ENCODE data around the gene EPHA3.

DNA sequence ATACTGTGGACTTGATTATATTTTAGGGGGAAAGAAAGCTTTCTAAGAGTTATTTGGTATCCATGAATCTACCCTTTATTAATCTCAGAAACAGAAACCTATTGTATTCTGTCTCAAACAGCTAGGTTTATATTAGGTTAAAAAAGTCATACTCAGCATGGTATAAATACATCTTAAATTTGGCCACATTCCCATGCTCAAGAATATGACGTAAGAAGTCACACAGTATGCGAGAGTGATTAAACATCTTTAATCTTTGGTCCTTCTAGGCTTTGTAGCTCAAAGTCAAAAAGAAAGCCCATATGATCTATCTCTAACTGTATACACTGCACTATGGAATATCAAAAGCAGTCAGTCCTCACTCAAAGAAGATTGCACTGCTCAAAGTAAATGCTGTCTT is 131.4 kb downstream of the EPHA3 start:
- TF ChIP-seq, protein P1, sequence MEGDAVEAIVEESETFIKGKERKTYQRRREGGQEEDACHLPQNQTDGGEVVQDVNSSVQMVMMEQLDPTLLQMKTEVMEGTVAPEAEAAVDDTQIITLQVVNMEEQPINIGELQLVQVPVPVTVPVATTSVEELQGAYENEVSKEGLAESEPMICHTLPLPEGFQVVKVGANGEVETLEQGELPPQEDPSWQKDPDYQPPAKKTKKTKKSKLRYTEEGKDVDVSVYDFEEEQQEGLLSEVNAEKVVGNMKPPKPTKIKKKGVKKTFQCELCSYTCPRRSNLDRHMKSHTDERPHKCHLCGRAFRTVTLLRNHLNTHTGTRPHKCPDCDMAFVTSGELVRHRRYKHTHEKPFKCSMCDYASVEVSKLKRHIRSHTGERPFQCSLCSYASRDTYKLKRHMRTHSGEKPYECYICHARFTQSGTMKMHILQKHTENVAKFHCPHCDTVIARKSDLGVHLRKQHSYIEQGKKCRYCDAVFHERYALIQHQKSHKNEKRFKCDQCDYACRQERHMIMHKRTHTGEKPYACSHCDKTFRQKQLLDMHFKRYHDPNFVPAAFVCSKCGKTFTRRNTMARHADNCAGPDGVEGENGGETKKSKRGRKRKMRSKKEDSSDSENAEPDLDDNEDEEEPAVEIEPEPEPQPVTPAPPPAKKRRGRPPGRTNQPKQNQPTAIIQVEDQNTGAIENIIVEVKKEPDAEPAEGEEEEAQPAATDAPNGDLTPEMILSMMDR (tag by site-specific recombination; IDR thresholded peaks at IDR 0.05) = no peak
- TF ChIP-seq ZNF76 (tag by site-specific recombination; IDR thresholded peaks at IDR 0.05; ENCODE audit: borderline replicate concordance, low read depth) (no peak), MZF1 (tag by site-specific recombination; IDR thresholded peaks at IDR 0.05; ENCODE audit: borderline replicate concordance) (no peak), SETDB1 (IDR thresholded peaks at IDR 0.05; ENCODE audit: insufficient read length, low read length) (no peak), ZNF184 (tag by site-specific recombination; IDR thresholded peaks at IDR 0.05) (no peak), HOXC10 (CRISPR knock-in tag; IDR thresholded peaks at IDR 0.05) (no peak), ZNF274 (IDR thresholded peaks at IDR 0.05; ENCODE audit: low read length) (no peak), ZNF274 (tag by site-specific recombination; IDR thresholded peaks at IDR 0.05; ENCODE audit: borderline replicate concordance) (no peak), ZFP41 (tag by site-specific recombination; IDR thresholded peaks at IDR 0.05; ENCODE audit: borderline replicate concordance) (no peak)
- TF ChIP-seq, protein P2, sequence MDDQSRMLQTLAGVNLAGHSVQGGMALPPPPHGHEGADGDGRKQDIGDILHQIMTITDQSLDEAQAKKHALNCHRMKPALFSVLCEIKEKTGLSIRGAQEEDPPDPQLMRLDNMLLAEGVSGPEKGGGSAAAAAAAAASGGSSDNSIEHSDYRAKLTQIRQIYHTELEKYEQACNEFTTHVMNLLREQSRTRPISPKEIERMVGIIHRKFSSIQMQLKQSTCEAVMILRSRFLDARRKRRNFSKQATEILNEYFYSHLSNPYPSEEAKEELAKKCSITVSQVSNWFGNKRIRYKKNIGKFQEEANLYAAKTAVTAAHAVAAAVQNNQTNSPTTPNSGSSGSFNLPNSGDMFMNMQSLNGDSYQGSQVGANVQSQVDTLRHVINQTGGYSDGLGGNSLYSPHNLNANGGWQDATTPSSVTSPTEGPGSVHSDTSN (CRISPR knock-in tag; IDR thresholded peaks at IDR 0.05) = no peak
